HepG2 (cell line): ENCODE results near the gene DAD1. TPM values are rescaled to one million over a fixed set of nuclear protein-coding genes. Genes with fewer than 3 reads are reported as not detected.

Experiments used
- ATAC-seq: fragments of 200-7000 bp; cut with Tn5 transposase; 3 replicates; pipeline ENCODE4 v1.9.1; 2020; ENCODE audit warnings: mild to moderate bottlenecking, moderate library complexity
- BruUV-seq: library from RNA; stranded (reverse); fragments of 400-500 nt; replicated peaks from 2 replicates; lab custom pipeline; 2021; lab: Mats Ljungman, UMichigan
- CTCF ChIA-PET: fragments of 300-600 bp; formaldehyde crosslinking; extraction: SDS; loops from one replicate; lab custom pipeline; 2021; ENCODE audit warnings: low total read pairs, inconsistent platforms, low intra/inter-chr PET ratio; lab: Yijun Ruan, JAX
- POLR2A ChIA-PET: fragments of 350-600 bp; sonication (Branson Sonifier 250); formaldehyde crosslinking; loops from one replicate; lab custom pipeline; 2020; ENCODE audit warnings: antibody characterized with exemption, inconsistent platforms; lab: Yijun Ruan, JAX
- DNase-seq: peaks from one replicate; pipeline ENCODE4 v3.0.0-alpha.2; 2015; ENCODE audit warnings: low spot score
- FAIRE-seq: peaks from 3 replicates; lab custom pipeline; 2011; peaks lifted over from hg19 to GRCh38; lab: Jason Lieb, UNC
- H2AFZ ChIP-seq: one replicate; pipeline ENCODE4 v1.6.1; 2011; ENCODE audit warnings: low read length, inconsistent platforms
- H3K27ac ChIP-seq: fragments of 300-600 bp; 3 replicates; pipeline ENCODE4 v1.8.0; 2011; ENCODE audit warnings: mixed run types, mild to moderate bottlenecking, mixed read lengths, low read length, inconsistent platforms; ENCODE audit not compliant: insufficient read depth; ENCODE audit errors: extremely low read length
- H3K27me3 ChIP-seq, 2 experiments: fragments of 200-600 bp in 1 of 2; 2 replicates in 1 of 2; 3 replicates in 1 of 2; pipeline versions ENCODE4 v1.6.0 to v1.8.0; 2011; ENCODE audit warnings: low read length in 2 of 2, mild to moderate bottlenecking in 2 of 2, moderate library complexity in 2 of 2, inconsistent platforms in 1 of 2; ENCODE audit not compliant: insufficient read depth in 2 of 2, control insufficient read depth in 1 of 2
- H3K36me3 ChIP-seq, 2 experiments: fragments of 200-600 bp in 1 of 2; replicated peaks in 1 of 2; 2 replicates in 1 of 2; 3 replicates in 1 of 2; pipeline versions ENCODE4 v1.5.1 to v1.8.0; 2011; ENCODE audit warnings: low read length in 2 of 2, inconsistent platforms in 1 of 2; ENCODE audit not compliant: insufficient read depth in 2 of 2, control insufficient read depth in 1 of 2
- H3K4me1 ChIP-seq: 2 replicates; pipeline ENCODE4 v1.5.1; 2012; ENCODE audit warnings: low read length, inconsistent platforms; ENCODE audit not compliant: insufficient read depth
- H3K4me2 ChIP-seq: 2 replicates; pipeline ENCODE4 v1.6.0; 2011; ENCODE audit warnings: low read depth, low read length, inconsistent platforms
- H3K4me3 ChIP-seq, 3 experiments: fragments of 200-600 bp in 1 of 3; sonication (generic), shearing (Covaris generic) in 1 of 3; replicated peaks in 1 of 3; 2 replicates each; pipeline ENCODE4 v1.5.1; 2011 to 2016; ENCODE audit warnings: low read length in 3 of 3, inconsistent platforms in 2 of 3, low read depth in 2 of 3, mild to moderate bottlenecking in 2 of 3, control low read depth in 1 of 3, mixed read lengths in 1 of 3; ENCODE audit not compliant: insufficient read depth in 1 of 3
- H3K79me2 ChIP-seq: one replicate; pipeline ENCODE4 v1.6.1; 2011; ENCODE audit warnings: low read length, inconsistent platforms; ENCODE audit not compliant: insufficient read depth
- H3K9ac ChIP-seq: 2 replicates; pipeline ENCODE4 v1.6.0; 2011; ENCODE audit warnings: mild to moderate bottlenecking, low read depth, low read length, inconsistent platforms; ENCODE audit not compliant: insufficient read depth
- H3K9me3 ChIP-seq: 2 replicates; pipeline ENCODE4 v1.5.1; 2012; ENCODE audit warnings: mild to moderate bottlenecking, low read length
- H4K20me1 ChIP-seq: 2 replicates; pipeline ENCODE4 v1.6.0; 2011; ENCODE audit warnings: inconsistent platforms, mild to moderate bottlenecking, low read length, moderate library complexity; ENCODE audit not compliant: insufficient read depth
- CBX1 ChIP-seq: IDR thresholded peaks from one replicate; pipeline ENCODE4 v1.6.1; 2016; ENCODE audit warnings: antibody characterized with exemption, low read depth
- DPF2 ChIP-seq: sonication (generic); formaldehyde crosslinking; IDR thresholded peaks from 2 replicates; pipeline ENCODE4 v1.4.0; 2020; ENCODE audit warnings: mild to moderate bottlenecking, low read depth, missing genetic modification reagents, borderline replicate concordance
- EZH2 ChIP-seq: conservative IDR thresholded peaks from 2 replicates; pipeline ENCODE4 v1.6.1; 2012; ENCODE audit warnings: mild to moderate bottlenecking, low read depth, low read length, moderate library complexity
- GFI1 ChIP-seq: sonication (generic); formaldehyde crosslinking; IDR thresholded peaks from 2 replicates; pipeline ENCODE4 v1.5.0; 2020; ENCODE audit warnings: missing genetic modification reagents, mild to moderate bottlenecking, borderline replicate concordance
- GPN1 ChIP-seq: sonication (generic); formaldehyde crosslinking; IDR thresholded peaks from 2 replicates; pipeline ENCODE4 v1.5.1; 2020; ENCODE audit warnings: missing genetic modification reagents, borderline replicate concordance
- HOMEZ ChIP-seq: IDR thresholded peaks from 2 replicates; pipeline ENCODE4 v1.6.1; 2016; ENCODE audit warnings: low read depth
- KLF16 ChIP-seq, 2 experiments: sonication (generic) in 1 of 2; formaldehyde crosslinking in 1 of 2; IDR thresholded peaks; 2 replicates each; pipeline versions ENCODE4 v1.6.1 to v1.8.0; 2016 to 2023; ENCODE audit warnings: missing genetic modification reagents in 2 of 2, missing compliant biosample characterization in 1 of 2
- MLX ChIP-seq: IDR thresholded peaks from 2 replicates; pipeline ENCODE4 v1.6.1; 2016
- MXD4 ChIP-seq: IDR thresholded peaks from 2 replicates; pipeline ENCODE4 v1.6.1; 2016; ENCODE audit warnings: mild to moderate bottlenecking, missing biosample characterization, missing genetic modification reagents
- NFATC3 ChIP-seq: sonication (generic); formaldehyde crosslinking; IDR thresholded peaks from 2 replicates; pipeline ENCODE4 v1.5.1; 2020; ENCODE audit warnings: mild to moderate bottlenecking, missing genetic modification reagents
- NKX3-1 ChIP-seq: sonication (generic); formaldehyde crosslinking; IDR thresholded peaks from 2 replicates; pipeline ENCODE4 v1.5.0; 2020; ENCODE audit warnings: missing genetic modification reagents
- POLR2G ChIP-seq: fragments of 200-400 bp; formaldehyde crosslinking; IDR thresholded peaks from 2 replicates; pipeline ENCODE4 v1.6.1; 2018; ENCODE audit warnings: mild to moderate bottlenecking, low read depth, low read length, moderate library complexity
- RFX3 ChIP-seq: IDR thresholded peaks from 2 replicates; pipeline ENCODE4 v1.6.1; 2016; ENCODE audit warnings: missing biosample characterization, missing genetic modification reagents
- SOX5 ChIP-seq: IDR thresholded peaks from 2 replicates; pipeline ENCODE4 v1.6.1; 2016; ENCODE audit warnings: borderline replicate concordance
- ZBTB21 ChIP-seq: sonication (generic); formaldehyde crosslinking; IDR thresholded peaks from 2 replicates; pipeline ENCODE4 v1.4.0; 2020; ENCODE audit warnings: missing genetic modification reagents
- ZBTB34 ChIP-seq: sonication (generic); formaldehyde crosslinking; IDR thresholded peaks from 2 replicates; pipeline ENCODE4 v1.8.0; 2022; ENCODE audit warnings: mild to moderate bottlenecking, missing genetic modification reagents
- ZFP41 ChIP-seq: sonication (generic); formaldehyde crosslinking; IDR thresholded peaks from 2 replicates; pipeline ENCODE4 v1.4.0; 2020; ENCODE audit warnings: mild to moderate bottlenecking, missing genetic modification reagents, borderline replicate concordance
- ZNF367 ChIP-seq: sonication (generic); formaldehyde crosslinking; IDR thresholded peaks from 2 replicates; pipeline ENCODE4 v1.4.0; 2020; ENCODE audit warnings: missing genetic modification reagents, borderline replicate concordance
- ZNF557 ChIP-seq: sonication (generic); formaldehyde crosslinking; IDR thresholded peaks from 2 replicates; pipeline ENCODE4 v1.4.0; 2020; ENCODE audit warnings: missing genetic modification reagents
- ZNF570 ChIP-seq: sonication (generic); formaldehyde crosslinking; IDR thresholded peaks from 2 replicates; pipeline ENCODE4 v1.4.0; 2020; ENCODE audit warnings: mild to moderate bottlenecking, missing genetic modification reagents, borderline replicate concordance
- ZNF772 ChIP-seq: sonication (generic); formaldehyde crosslinking; IDR thresholded peaks from 2 replicates; pipeline ENCODE4 v1.5.0; 2020; ENCODE audit warnings: mild to moderate bottlenecking, missing genetic modification reagents
- ZNF891 ChIP-seq: sonication (generic); formaldehyde crosslinking; IDR thresholded peaks from 2 replicates; pipeline ENCODE4 v1.5.0; 2020; ENCODE audit warnings: mild to moderate bottlenecking, missing genetic modification reagents
- WGBS: methylation state at CpG from one replicate; pipeline ENCODE4 v1.1.6; 2017; ENCODE audit warnings: low lambda C conversion rate; 5-methylcytosine and 5-hydroxymethylcytosine counted together
- in situ Hi-C: cut with HindIII; loops from 2 replicates; pipeline ENCODE4 v1.10.0; 2017; ENCODE audit warnings: low pct_unique_long_range_greater_than_20kb; ENCODE audit not compliant: extremely low pct_ligation_motif_present
- intact Hi-C: fragments of 100-400 bp; cut with micrococcal nuclease; formaldehyde crosslinking; loops from one replicate; pipeline ENCODE4 v1.10.0; 2022; ENCODE audit not compliant: unreplicated experiment
- polyA plus RNA-seq, 8 experiments: library from polyadenylated mRNA; depleted of rRNA in 3 of 8; stranded (reverse) in 7 of 8; unstranded in 1 of 8; fragments of >200 nt; fragmentation: Illumina TruSeq in 4 of 8; extraction: Trizol in 4 of 8; gene quantifications; 2 replicates each; pipeline versions ENCODE4 v1.2.1 to v1.2.3, GENCODE V29; 2011 to 2016; ENCODE audit warnings: low read depth in 4 of 8, missing spikeins in 1 of 8, mixed read lengths in 1 of 8; ENCODE audit not compliant: insufficient read depth in 1 of 8
- total RNA-seq, 5 experiments: library from RNA; depleted of rRNA; stranded (reverse); fragments of >200 nt; fragmentation: Illumina TruSeq; extraction: Trizol; gene quantifications; 2 replicates each; pipeline ENCODE4 v1.2.3, GENCODE V29; 2016; ENCODE audit warnings: low read depth in 1 of 5

DAD1 gene
- total and polyA plus RNA-seq, 2 of the 13 experiments (the other 11 are each of a cell fraction or from before 2014, with no cell fraction given): 558 to 626 TPM

GRCh38 chr14:22556990-22557623, 31.9 kb downstream of the DAD1 start:
- peaks cover 63% of the 10 kb centered on the region for H3K4me1 ChIP-seq
- peak overlapping the region; percentile 80 for H3K4me2 ChIP-seq
- H4K20me1 ChIP-seq: no peaks in the 10 kb centered on the region
- intact Hi-C loops (loop anchor here (1.0 to 5.0 kb wide), 12 partner anchors 13 to 501 kb away; partner anchors contain the start of genes DAD1 and OR6J1), in situ Hi-C loops (loop anchor here (5.0 kb wide), 3 partner anchors 95 to 495 kb away; no protein-coding TSS in a partner anchor)
- peak; percentile 74 for DNase-seq
- FAIRE-seq: peak; percentile 78
- POLR2A ChIA-PET: interaction anchor here (1.4 to 1.5 kb wide), 2 partner anchors 32 to 372 kb away, joined by 3 read pairs; partner anchors contain the start of genes DAD1 and PRMT5
- H3K9ac ChIP-seq: peak overlapping the region; percentile 40
- H3K9me3 ChIP-seq: no peaks in the 10 kb centered on the region
- no peaks in the 10 kb centered on the region for H3K36me3 ChIP-seq
- peak; percentile 70 for ATAC-seq
- H3K79me2 ChIP-seq: no peaks in the 10 kb centered on the region
- no peak overlapping the region for H3K27ac ChIP-seq
- CTCF ChIA-PET: interaction anchor here (0.6 to 7.7 kb wide), 36 partner anchors 12 to 563 kb away, joined by 3 to 200 read pairs (median 8); partner anchors contain the start of genes ABHD4, AJUBA, CDH24 and DAD1
- no TSS peak for BruUV-seq
- peaks cover 9 to 42% of the 10 kb centered on the region in 2 experiments; a peak in 4 of 5 replicates for H3K27me3 ChIP-seq
- WGBS: 7% methylated on average over 27 of the region's 28 CpGs
- peak overlapping the region; percentile 27 to 66 (median 28); a peak in 4 of 6 replicates for H3K4me3 ChIP-seq
- H2AFZ ChIP-seq: peak overlapping the region; percentile 58
- TF ChIP-seq GFI1 (no peak; the same call in 1 of the 2 replicates), ZNF570 (no peak), ZFP41 (CRISPR knock-in tag) (peak; percentile 35; the same call in 1 of the 2 replicates), ZNF557 (peak; percentile 59; the same call in 1 of the 2 replicates), SOX5 (CRISPR knock-in tag) (peak; percentile 67), HOMEZ (CRISPR knock-in tag) (peak; percentile 67; the same call in 1 of the 2 replicates), ZNF367 (CRISPR knock-in tag) (no peak), ZBTB21 (no peak; the same call in 1 of the 2 replicates), MXD4 (CRISPR knock-in tag) (peak; percentile 81; the same call in 1 of the 2 replicates), ZNF772 (CRISPR knock-in tag) (peak; percentile 69; the same call in 1 of the 2 replicates), ZBTB34 (CRISPR knock-in tag) (no peak), DPF2 (CRISPR knock-in tag) (no peak), CBX1 (no peak), ZNF891 (CRISPR knock-in tag) (peak; percentile 85), NKX3-1 (CRISPR knock-in tag) (peak; percentile 52; the same call in 1 of the 2 replicates), RFX3 (CRISPR knock-in tag) (peak; percentile 39; the same call in 1 of the 2 replicates), KLF16 (CRISPR knock-in tag; IDR thresholded peaks at IDR 0.05) (peak in 1 of 2 experiments; percentile 86; a peak in 2 of 4 replicates), GPN1 (CRISPR knock-in tag) (0 out of 2 replicates have a peak, but pooled peaks have one; percentile 11), POLR2G (no peak), NFATC3 (CRISPR knock-in tag) (no peak), MLX (CRISPR knock-in tag) (peak; percentile 10; the same call in 1 of the 2 replicates), EZH2 (peak; percentile 49; the same call in 1 of the 2 replicates)
